SJSA1 (cell line): Measurements from ENCODE around the gene OR2T29. TPM values are rescaled to one million over a fixed set of nuclear protein-coding genes. Genes with fewer than 3 reads are reported as not detected.
"Not testable (repeated sequence)": the region's sequence is repeated elsewhere in the genome, so short reads cannot be mapped to it uniquely, and the experiment has no call there.

ENCODE experiments used
- DNase-seq, 2 experiments: peaks; one replicate each; pipeline ENCODE4 v3.0.0-alpha.2; 2015 to 2020; ENCODE audit warnings: low spot score in 2 of 2, low read depth in 1 of 2
- H3K27ac ChIP-seq: fragments of 250-450 bp; sonication (Bioruptor Pico); 2 replicates; pipeline ENCODE4 v1.5.1; 2020; ENCODE audit warnings: mild to moderate bottlenecking, moderate library complexity
- H3K27me3 ChIP-seq: fragments of 250-450 bp; sonication (Bioruptor Pico); replicated peaks from 2 replicates; pipeline ENCODE4 v1.5.1; 2020; ENCODE audit warnings: mild to moderate bottlenecking, moderate library complexity
- H3K36me3 ChIP-seq: fragments of 250-450 bp; sonication (Bioruptor Pico); 2 replicates; pipeline ENCODE4 v1.5.1; 2020; ENCODE audit warnings: mild to moderate bottlenecking
- H3K4me1 ChIP-seq: fragments of 250-450 bp; sonication (Bioruptor Pico); replicated peaks from 2 replicates; pipeline ENCODE4 v1.6.1; 2021; ENCODE audit warnings: mild to moderate bottlenecking
- H3K4me3 ChIP-seq: fragments of 250-450 bp; sonication (Bioruptor Pico); 2 replicates; pipeline ENCODE4 v1.5.1; 2020; ENCODE audit warnings: mild to moderate bottlenecking
- H3K9me3 ChIP-seq: fragments of 250-450 bp; sonication (Bioruptor Pico); replicated peaks from 2 replicates; pipeline ENCODE4 v1.5.1; 2020; ENCODE audit warnings: mild to moderate bottlenecking
- total RNA-seq: library from RNA; depleted of rRNA; stranded (reverse); fragments of >200 nt; shearing (Covaris generic); gene quantifications from 2 replicates; pipeline ENCODE4 v1.2.3, GENCODE V29; 2014; rRNA removed

The OR2T29 gene
- total RNA-seq, 1 experiment from 2014 or later, result not detected

GRCh38 chr1:248572049-248572448 is 9.5 kb upstream of the OR2T29 start:
- H3K4me1 ChIP-seq, H3K27ac ChIP-seq, H3K9me3 ChIP-seq, DNase-seq, H3K4me3 ChIP-seq, H3K36me3 ChIP-seq, H3K27me3 ChIP-seq: not testable (repeated sequence)

GRCh38 chr1:248570811-248571210 is 8.2 kb upstream of the OR2T29 start:
- not testable (repeated sequence) for H3K36me3 ChIP-seq, DNase-seq, H3K4me1 ChIP-seq, H3K27me3 ChIP-seq, H3K9me3 ChIP-seq, H3K4me3 ChIP-seq, H3K27ac ChIP-seq

GRCh38 chr1:248569049-248569448 is 6.5 kb upstream of the OR2T29 start:
- not testable (repeated sequence) for H3K9me3 ChIP-seq, H3K4me1 ChIP-seq, H3K36me3 ChIP-seq, H3K27ac ChIP-seq, DNase-seq, H3K4me3 ChIP-seq, H3K27me3 ChIP-seq

- H3K4me3 ChIP-seq, H3K9me3 ChIP-seq, H3K27ac ChIP-seq, H3K4me1 ChIP-seq, H3K36me3 ChIP-seq, H3K27me3 ChIP-seq, DNase-seq: not testable (repeated sequence)
Measured at GRCh38 chr1:248565530-248566373, 3.2 kb upstream of the OR2T29 start.

GRCh38 chr1:248551027-248551426 is 11.5 kb downstream of the OR2T29 start:
- H3K4me1 ChIP-seq, result not testable (repeated sequence)

GRCh38 chr1:248547383-248547782 is 15.2 kb downstream of the OR2T29 start:
- H3K27ac ChIP-seq, H3K9me3 ChIP-seq, H3K4me1 ChIP-seq, H3K27me3 ChIP-seq, H3K36me3 ChIP-seq, H3K4me3 ChIP-seq, DNase-seq: not testable (repeated sequence)

More at GRCh38 chr1:248551027-248551426, 11.5 kb downstream of the OR2T29 start:
- not testable (repeated sequence) for DNase-seq, H3K27me3 ChIP-seq, H3K9me3 ChIP-seq, H3K4me3 ChIP-seq, H3K36me3 ChIP-seq, H3K27ac ChIP-seq

- H3K4me3 ChIP-seq, H3K4me1 ChIP-seq, H3K9me3 ChIP-seq, H3K27ac ChIP-seq, H3K27me3 ChIP-seq, H3K36me3 ChIP-seq, DNase-seq: not testable (repeated sequence)
Measured at GRCh38 chr1:248537449-248537848, 25.1 kb downstream of the OR2T29 start.

- H3K36me3 ChIP-seq, result no peaks in the 10 kb centered on the region
Measured at GRCh38 chr1:248521856-248522255, 40.7 kb downstream of the OR2T29 start.

GRCh38 chr1:248510217-248510616 is 52.4 kb downstream of the OR2T29 start:
- not testable (repeated sequence) for H3K9me3 ChIP-seq, DNase-seq, H3K27me3 ChIP-seq, H3K4me1 ChIP-seq, H3K4me3 ChIP-seq, H3K27ac ChIP-seq, H3K36me3 ChIP-seq

More at GRCh38 chr1:248521856-248522255, 40.7 kb downstream of the OR2T29 start:
- Histone ChIP-seq H3K9me3 (0 out of 2 replicates have a peak, but pooled peaks cover 5% of the 10 kb centered on the region), H3K4me1 (no peaks in the 10 kb centered on the region), H3K27me3 (no peaks in the 10 kb centered on the region), H3K27ac (no peak overlapping the region), H3K4me3 (no peak overlapping the region)
- no peak for DNase-seq

- H3K27ac ChIP-seq, H3K9me3 ChIP-seq, H3K36me3 ChIP-seq, H3K27me3 ChIP-seq, DNase-seq, H3K4me1 ChIP-seq, H3K4me3 ChIP-seq: not testable (repeated sequence)
Measured at GRCh38 chr1:248507773-248508172, 54.8 kb downstream of the OR2T29 start, which contains the start of gene OR2G6. Gene OR2G6, plus strand, starts transcription at chr1:248508073. Its CDS starts 13,574 bp downstream, at chr1:248521647.

Other genes starting within 250 kb of the OR2T29 start
- not detected in 2 replicates for gene OR2M7, start 238.2 kb downstream of the OR2T29 start, total RNA-seq
- not detected in 2 replicates for gene OR14C36, start 214.0 kb downstream of the OR2T29 start, total RNA-seq
- not detected in 2 replicates for gene OR2T4, start 201.1 kb downstream of the OR2T29 start, total RNA-seq
- not detected in 2 replicates for gene OR2T6, start 187.0 kb downstream of the OR2T29 start, total RNA-seq
- not detected in 2 replicates for gene OR2T1, start 159.7 kb downstream of the OR2T29 start, total RNA-seq
- not detected in 2 replicates for gene OR2T2, start 117.1 kb downstream of the OR2T29 start, total RNA-seq
- gene OR2T3, start 89.4 kb downstream of the OR2T29 start, total RNA-seq, result not detected in 2 replicates
- not detected in 2 replicates for gene OR2T5, start 74.2 kb downstream of the OR2T29 start, total RNA-seq
- not detected in 2 replicates for gene OR2G6, start 54.7 kb downstream of the OR2T29 start, total RNA-seq
- not detected in 2 replicates for gene OR2T34, start 12.0 kb upstream of the OR2T29 start, total RNA-seq
- gene OR2T10, start 34.9 kb upstream of the OR2T29 start, total RNA-seq, result not detected in 2 replicates
- gene OR2T11, start 72.3 kb upstream of the OR2T29 start, total RNA-seq, result not detected in 2 replicates
- not detected in 2 replicates for gene OR2T35, start 82.5 kb upstream of the OR2T29 start, total RNA-seq
- not detected in 2 replicates for gene OR2T27, start 92.8 kb upstream of the OR2T29 start, total RNA-seq
- not detected in 2 replicates for gene OR14I1, start 140.0 kb upstream of the OR2T29 start, total RNA-seq
- not detected in 2 replicates for gene LYPD8, start 193.0 kb upstream of the OR2T29 start, total RNA-seq